Panc1 (cell line): Measurements from ENCODE around the gene CCR2. TPM values are rescaled to one million over a fixed set of nuclear protein-coding genes. Genes with fewer than 3 reads are reported as not detected.

Experiments
- ATAC-seq: fragments of 200-7000 bp; cut with Tn5 transposase; 2 replicates; pipeline ENCODE4 v1.9.1; 2020; ENCODE audit warnings: mild to moderate bottlenecking, moderate library complexity
- BruUV-seq: library from RNA; stranded (reverse); fragments of 400-500 nt; replicated peaks from 2 replicates; lab custom pipeline; 2021; lab: Mats Ljungman, UMichigan
- CTCF ChIA-PET: fragments of 300-600 bp; sonication (Branson Sonifier 250); formaldehyde crosslinking; loops from one replicate; lab custom pipeline; 2022; ENCODE audit warnings: antibody characterized with exemption; lab: Charles Lee
- POLR2A ChIA-PET: fragments of 300-600 bp; sonication (Branson Sonifier 250); formaldehyde crosslinking; loops from one replicate; lab custom pipeline; 2022; ENCODE audit warnings: antibody characterized with exemption; lab: Charles Lee
- DNase-seq: peaks from one replicate; pipeline ENCODE4 v3.0.0-alpha.2; 2010; ENCODE audit warnings: low read depth, low spot score
- H3K27ac ChIP-seq: 2 replicates; pipeline ENCODE4 v1.5.1; 2011; ENCODE audit warnings: mild to moderate bottlenecking, low read length, inconsistent platforms
- H3K27me3 ChIP-seq: fragments of 200-500 bp; sonication (Bioruptor generic); 2 replicates; pipeline ENCODE4 v1.6.0; 2014; ENCODE audit warnings: low read length, inconsistent platforms; ENCODE audit not compliant: control insufficient read depth, insufficient read depth
- H3K36me3 ChIP-seq: fragments of 200-500 bp; sonication (Bioruptor generic); 2 replicates; pipeline ENCODE4 v1.5.1; 2014; ENCODE audit warnings: inconsistent platforms, mild to moderate bottlenecking, low read length, moderate library complexity; ENCODE audit not compliant: control insufficient read depth, insufficient read depth
- H3K4me1 ChIP-seq: 2 replicates; pipeline ENCODE4 v1.5.1; 2011; ENCODE audit warnings: inconsistent platforms, mild to moderate bottlenecking, low read length, moderate library complexity; ENCODE audit not compliant: control insufficient read depth, insufficient read depth
- H3K4me3 ChIP-seq, 2 experiments: 2 replicates each; pipeline ENCODE4 v1.5.1; 2011 to 2012; ENCODE audit warnings: low read depth in 2 of 2, low read length in 2 of 2, mild to moderate bottlenecking in 2 of 2, inconsistent platforms in 1 of 2, moderate library complexity in 1 of 2
- H3K9me3 ChIP-seq: fragments of 200-500 bp; sonication (Bioruptor generic); 2 replicates; pipeline ENCODE4 v1.5.1; 2014; ENCODE audit warnings: low read depth, mild to moderate bottlenecking, inconsistent platforms, low read length, moderate library complexity; ENCODE audit not compliant: control insufficient read depth, insufficient read depth
- POLR2AphosphoS5 ChIP-seq: IDR thresholded peaks from 2 replicates; pipeline ENCODE4 v1.6.1; 2012; ENCODE audit warnings: mild to moderate bottlenecking, low read depth, low read length, moderate library complexity
- SIN3A ChIP-seq: IDR thresholded peaks from 2 replicates; pipeline ENCODE4 v1.6.1; 2012; ENCODE audit warnings: low read depth, mild to moderate bottlenecking, low read length, moderate library complexity, borderline replicate concordance; ENCODE audit not compliant: insufficient read depth
- TCF7L2 ChIP-seq: IDR thresholded peaks from 2 replicates; pipeline ENCODE4 v1.6.1; 2011; ENCODE audit warnings: mild to moderate bottlenecking, low read depth, low read length, inconsistent platforms
- in situ Hi-C: cut with HindIII; loops from 2 replicates; pipeline ENCODE4 v1.10.0; 2016; ENCODE audit warnings: low sequenced_read_pairs, low pct_unique_long_range_greater_than_20kb
- intact Hi-C: fragments of 100-400 bp; cut with micrococcal nuclease; formaldehyde crosslinking; loops from one replicate; pipeline ENCODE4 v1.10.0; 2022; ENCODE audit not compliant: unreplicated experiment
- total RNA-seq: library from RNA; stranded (reverse); gene quantifications from one replicate; pipeline ENCODE4 v1.2.1, GENCODE V29; 2021; ENCODE audit not compliant: unreplicated experiment
- TF ChIP-seq, protein P1 (sequence below), 2 experiments: IDR thresholded peaks; 2 replicates each; pipeline ENCODE4 v1.6.1; 2011 to 2012; ENCODE audit warnings: low read depth in 2 of 2, control low read depth in 1 of 2, low read length in 1 of 2, mild to moderate bottlenecking in 1 of 2, moderate library complexity in 1 of 2; ENCODE audit not compliant: insufficient read depth in 1 of 2
- TF ChIP-seq, protein P2 (sequence below): fragments of 450-650 bp; IDR thresholded peaks from 2 replicates; pipeline ENCODE4 v1.5.1; 2017; ENCODE audit warnings: mild to moderate bottlenecking

Gene CCR2
- total RNA-seq, 1 experiment from 2014 or later: not detected

DNA sequence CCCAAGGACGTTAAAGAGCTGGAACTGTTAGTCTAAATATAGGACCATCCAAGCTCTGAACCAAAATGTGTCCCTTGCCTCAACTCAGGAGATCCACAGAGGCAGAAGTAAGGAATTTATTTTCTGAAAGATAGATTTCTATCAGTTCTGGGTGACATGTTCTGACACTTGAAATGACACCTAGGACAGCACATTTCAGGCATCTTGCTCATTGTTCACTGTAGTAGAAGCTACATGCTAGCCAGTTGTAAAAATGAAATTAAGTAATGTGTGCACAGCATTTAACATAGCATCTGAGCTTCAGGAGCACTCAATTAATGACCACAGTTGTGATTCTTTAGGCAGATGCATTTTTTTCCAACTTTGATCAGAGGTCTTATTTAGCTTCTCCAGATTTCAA, 567 bp downstream of the CCR2 start:
- TF ChIP-seq, protein P1, sequence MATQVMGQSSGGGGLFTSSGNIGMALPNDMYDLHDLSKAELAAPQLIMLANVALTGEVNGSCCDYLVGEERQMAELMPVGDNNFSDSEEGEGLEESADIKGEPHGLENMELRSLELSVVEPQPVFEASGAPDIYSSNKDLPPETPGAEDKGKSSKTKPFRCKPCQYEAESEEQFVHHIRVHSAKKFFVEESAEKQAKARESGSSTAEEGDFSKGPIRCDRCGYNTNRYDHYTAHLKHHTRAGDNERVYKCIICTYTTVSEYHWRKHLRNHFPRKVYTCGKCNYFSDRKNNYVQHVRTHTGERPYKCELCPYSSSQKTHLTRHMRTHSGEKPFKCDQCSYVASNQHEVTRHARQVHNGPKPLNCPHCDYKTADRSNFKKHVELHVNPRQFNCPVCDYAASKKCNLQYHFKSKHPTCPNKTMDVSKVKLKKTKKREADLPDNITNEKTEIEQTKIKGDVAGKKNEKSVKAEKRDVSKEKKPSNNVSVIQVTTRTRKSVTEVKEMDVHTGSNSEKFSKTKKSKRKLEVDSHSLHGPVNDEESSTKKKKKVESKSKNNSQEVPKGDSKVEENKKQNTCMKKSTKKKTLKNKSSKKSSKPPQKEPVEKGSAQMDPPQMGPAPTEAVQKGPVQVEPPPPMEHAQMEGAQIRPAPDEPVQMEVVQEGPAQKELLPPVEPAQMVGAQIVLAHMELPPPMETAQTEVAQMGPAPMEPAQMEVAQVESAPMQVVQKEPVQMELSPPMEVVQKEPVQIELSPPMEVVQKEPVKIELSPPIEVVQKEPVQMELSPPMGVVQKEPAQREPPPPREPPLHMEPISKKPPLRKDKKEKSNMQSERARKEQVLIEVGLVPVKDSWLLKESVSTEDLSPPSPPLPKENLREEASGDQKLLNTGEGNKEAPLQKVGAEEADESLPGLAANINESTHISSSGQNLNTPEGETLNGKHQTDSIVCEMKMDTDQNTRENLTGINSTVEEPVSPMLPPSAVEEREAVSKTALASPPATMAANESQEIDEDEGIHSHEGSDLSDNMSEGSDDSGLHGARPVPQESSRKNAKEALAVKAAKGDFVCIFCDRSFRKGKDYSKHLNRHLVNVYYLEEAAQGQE (IDR thresholded peaks at IDR 0.05; ENCODE audit: insufficient read depth in 1 of 2, low read depth in 2 of 2, low read length in 1 of 2): no peak
- TF ChIP-seq, protein P2, sequence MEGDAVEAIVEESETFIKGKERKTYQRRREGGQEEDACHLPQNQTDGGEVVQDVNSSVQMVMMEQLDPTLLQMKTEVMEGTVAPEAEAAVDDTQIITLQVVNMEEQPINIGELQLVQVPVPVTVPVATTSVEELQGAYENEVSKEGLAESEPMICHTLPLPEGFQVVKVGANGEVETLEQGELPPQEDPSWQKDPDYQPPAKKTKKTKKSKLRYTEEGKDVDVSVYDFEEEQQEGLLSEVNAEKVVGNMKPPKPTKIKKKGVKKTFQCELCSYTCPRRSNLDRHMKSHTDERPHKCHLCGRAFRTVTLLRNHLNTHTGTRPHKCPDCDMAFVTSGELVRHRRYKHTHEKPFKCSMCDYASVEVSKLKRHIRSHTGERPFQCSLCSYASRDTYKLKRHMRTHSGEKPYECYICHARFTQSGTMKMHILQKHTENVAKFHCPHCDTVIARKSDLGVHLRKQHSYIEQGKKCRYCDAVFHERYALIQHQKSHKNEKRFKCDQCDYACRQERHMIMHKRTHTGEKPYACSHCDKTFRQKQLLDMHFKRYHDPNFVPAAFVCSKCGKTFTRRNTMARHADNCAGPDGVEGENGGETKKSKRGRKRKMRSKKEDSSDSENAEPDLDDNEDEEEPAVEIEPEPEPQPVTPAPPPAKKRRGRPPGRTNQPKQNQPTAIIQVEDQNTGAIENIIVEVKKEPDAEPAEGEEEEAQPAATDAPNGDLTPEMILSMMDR: no peak
- no peak for TF ChIP-seq SIN3A
- no peak for TF ChIP-seq POLR2AphosphoS5
- no peak for TF ChIP-seq TCF7L2
- Histone ChIP-seq H3K4me1 (no peaks in the 10 kb centered on the region), H3K36me3 (no peaks in the 10 kb centered on the region), H3K9me3 (no peaks in the 10 kb centered on the region), H3K27ac (no peak overlapping the region), H3K27me3 (peaks cover 9% of the 10 kb centered on the region), H3K4me3 (no peak overlapping the region)
- CTCF ChIA-PET: no interaction called here
- intact Hi-C loops (no loop called here), in situ Hi-C loops (no loop called here)
- ATAC-seq: no peak
- POLR2A ChIA-PET: no interaction called here
- no peak for DNase-seq
- no TSS peak for BruUV-seq

DNA sequence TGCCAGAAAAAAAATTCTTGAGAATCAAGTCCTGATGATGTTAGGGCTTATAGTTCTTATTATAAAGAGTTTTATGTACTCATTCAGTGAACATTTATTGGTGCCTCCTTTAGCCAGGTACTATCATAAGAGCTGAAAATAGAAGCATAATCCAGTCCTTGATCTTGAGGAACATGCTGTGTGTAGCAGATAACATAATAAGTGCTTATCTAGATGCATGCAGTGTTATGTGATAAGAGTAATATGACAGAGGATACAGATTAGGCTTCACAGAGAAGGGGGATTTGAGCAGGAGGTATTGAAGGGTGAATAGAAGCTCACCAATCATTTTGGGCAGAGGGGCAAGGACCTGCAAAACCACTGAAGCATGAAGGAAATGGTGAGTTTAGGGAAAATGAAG, 1.1 kb downstream of the CCR2 start:
- Histone ChIP-seq H3K4me3 (no peak overlapping the region), H3K4me1 (no peaks in the 10 kb centered on the region), H3K9me3 (no peaks in the 10 kb centered on the region), H3K27me3 (peaks cover 7% of the 10 kb centered on the region), H3K36me3 (no peaks in the 10 kb centered on the region), H3K27ac (no peak overlapping the region)
- ATAC-seq (no peak), DNase-seq (no peak)
- TF ChIP-seq, protein P1 (IDR thresholded peaks at IDR 0.05; ENCODE audit: insufficient read depth in 1 of 2, low read depth in 2 of 2, low read length in 1 of 2): no peak
- TF ChIP-seq SIN3A: no peak
- TF ChIP-seq, protein P2: no peak
- TF ChIP-seq POLR2AphosphoS5: no peak
- no peak for TF ChIP-seq TCF7L2
- BruUV-seq: no TSS peak
- CTCF ChIA-PET: no interaction called here
- intact Hi-C loops: no loop called here
- in situ Hi-C loops: no loop called here
- POLR2A ChIA-PET: no interaction called here
